Osteoblast (primary cell): ENCODE measurements around the gene TBC1D24. TPM values are rescaled to one million over a fixed set of nuclear protein-coding genes. Genes with fewer than 3 reads are reported as not detected.

Experiments
- DNase-seq: peaks from one replicate; pipeline ENCODE4 v3.0.0; 2011; ENCODE audit warnings: low spot score, mixed read lengths; ENCODE audit not compliant: insufficient read length; ENCODE audit errors: missing footprints
- H2AFZ ChIP-seq: 2 replicates; pipeline ENCODE4 v1.6.0; 2011; ENCODE audit warnings: mild to moderate bottlenecking, low read length
- H3K27ac ChIP-seq: 2 replicates; pipeline ENCODE4 v1.5.1; 2011; ENCODE audit warnings: mild to moderate bottlenecking, low read depth, low read length, moderate library complexity
- H3K27me3 ChIP-seq: 2 replicates; pipeline ENCODE4 v1.6.0; 2012; ENCODE audit warnings: mild to moderate bottlenecking, control low read depth, inconsistent platforms, low read length, moderate library complexity; ENCODE audit not compliant: insufficient read depth
- H3K36me3 ChIP-seq: 2 replicates; pipeline ENCODE4 v1.5.1; 2011; ENCODE audit warnings: mild to moderate bottlenecking, low read length, control low read depth, moderate library complexity; ENCODE audit not compliant: insufficient read depth
- H3K4me1 ChIP-seq: 2 replicates; pipeline ENCODE4 v1.5.1; 2011; ENCODE audit warnings: mild to moderate bottlenecking, low read length, control low read depth, moderate library complexity; ENCODE audit not compliant: insufficient read depth
- H3K4me2 ChIP-seq: 2 replicates; pipeline ENCODE4 v1.6.0; 2011; ENCODE audit warnings: mild to moderate bottlenecking, low read length; ENCODE audit not compliant: insufficient read depth
- H3K4me3 ChIP-seq: fragments of 200-600 bp; sonication (generic); 3 replicates; pipeline ENCODE4 v1.5.1; 2012; ENCODE audit warnings: mild to moderate bottlenecking, low read length, inconsistent platforms; ENCODE audit not compliant: insufficient read depth
- H3K79me2 ChIP-seq: 2 replicates; pipeline ENCODE4 v1.6.0; 2012; ENCODE audit warnings: mild to moderate bottlenecking, low read length, control low read depth, inconsistent platforms; ENCODE audit not compliant: insufficient read depth
- H3K9me3 ChIP-seq: 2 replicates; pipeline ENCODE4 v1.5.1; 2011; ENCODE audit warnings: low read depth, low read length, control low read depth
- H4K20me1 ChIP-seq: 2 replicates; pipeline ENCODE4 v1.6.0; 2012; ENCODE audit warnings: mild to moderate bottlenecking, low read length, control low read depth; ENCODE audit not compliant: insufficient read depth
- total RNA-seq: library from RNA; depleted of rRNA; stranded (reverse); fragments of >200 nt; gene quantifications from 2 replicates; pipeline ENCODE4 v1.2.3, GENCODE V29; 2012
- TF ChIP-seq, protein P1 (sequence below): IDR thresholded peaks from 2 replicates; pipeline ENCODE4 v1.5.1; 2011; ENCODE audit warnings: mild to moderate bottlenecking, low read depth, low read length, moderate library complexity; ENCODE audit errors: extremely low read depth

TBC1D24 gene
- total RNA-seq, 1 donor = 16.6 TPM

DNA sequence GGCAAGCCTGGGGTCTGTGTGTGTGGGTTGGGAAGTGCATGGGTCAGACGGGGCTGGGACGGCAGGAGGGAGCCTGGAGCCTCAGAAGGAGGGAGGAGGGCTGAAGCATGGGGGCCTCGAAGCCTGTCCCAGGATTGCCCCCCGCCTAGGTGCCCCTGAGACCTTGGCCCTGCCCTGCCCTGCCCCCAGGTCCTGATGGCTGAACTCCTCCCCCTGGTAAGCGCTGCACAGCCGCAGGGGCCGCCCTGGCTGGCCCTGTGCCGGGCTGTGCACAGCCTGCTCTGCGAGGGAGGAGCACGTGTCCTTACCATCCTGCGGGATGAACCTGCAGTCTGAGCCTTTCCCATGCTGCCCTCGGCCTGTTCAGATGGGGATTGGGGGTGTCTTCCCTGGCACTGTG lies 10.6 kb upstream of the TBC1D24 start:
- no peak overlapping the region for H3K4me3 ChIP-seq
- no peaks in the 10 kb centered on the region for H3K27me3 ChIP-seq
- DNase-seq = no peak
- H3K4me1 ChIP-seq = peaks cover 16% of the 10 kb centered on the region
- no peaks in the 10 kb centered on the region for H3K79me2 ChIP-seq
- no peak overlapping the region for H3K27ac ChIP-seq
- H2AFZ ChIP-seq = no peak overlapping the region
- no peaks in the 10 kb centered on the region for H4K20me1 ChIP-seq
- no peaks in the 10 kb centered on the region for H3K36me3 ChIP-seq
- H3K9me3 ChIP-seq = no peaks in the 10 kb centered on the region
- TF ChIP-seq, protein P1, sequence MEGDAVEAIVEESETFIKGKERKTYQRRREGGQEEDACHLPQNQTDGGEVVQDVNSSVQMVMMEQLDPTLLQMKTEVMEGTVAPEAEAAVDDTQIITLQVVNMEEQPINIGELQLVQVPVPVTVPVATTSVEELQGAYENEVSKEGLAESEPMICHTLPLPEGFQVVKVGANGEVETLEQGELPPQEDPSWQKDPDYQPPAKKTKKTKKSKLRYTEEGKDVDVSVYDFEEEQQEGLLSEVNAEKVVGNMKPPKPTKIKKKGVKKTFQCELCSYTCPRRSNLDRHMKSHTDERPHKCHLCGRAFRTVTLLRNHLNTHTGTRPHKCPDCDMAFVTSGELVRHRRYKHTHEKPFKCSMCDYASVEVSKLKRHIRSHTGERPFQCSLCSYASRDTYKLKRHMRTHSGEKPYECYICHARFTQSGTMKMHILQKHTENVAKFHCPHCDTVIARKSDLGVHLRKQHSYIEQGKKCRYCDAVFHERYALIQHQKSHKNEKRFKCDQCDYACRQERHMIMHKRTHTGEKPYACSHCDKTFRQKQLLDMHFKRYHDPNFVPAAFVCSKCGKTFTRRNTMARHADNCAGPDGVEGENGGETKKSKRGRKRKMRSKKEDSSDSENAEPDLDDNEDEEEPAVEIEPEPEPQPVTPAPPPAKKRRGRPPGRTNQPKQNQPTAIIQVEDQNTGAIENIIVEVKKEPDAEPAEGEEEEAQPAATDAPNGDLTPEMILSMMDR = no peak
- no peak overlapping the region for H3K4me2 ChIP-seq

DNA sequence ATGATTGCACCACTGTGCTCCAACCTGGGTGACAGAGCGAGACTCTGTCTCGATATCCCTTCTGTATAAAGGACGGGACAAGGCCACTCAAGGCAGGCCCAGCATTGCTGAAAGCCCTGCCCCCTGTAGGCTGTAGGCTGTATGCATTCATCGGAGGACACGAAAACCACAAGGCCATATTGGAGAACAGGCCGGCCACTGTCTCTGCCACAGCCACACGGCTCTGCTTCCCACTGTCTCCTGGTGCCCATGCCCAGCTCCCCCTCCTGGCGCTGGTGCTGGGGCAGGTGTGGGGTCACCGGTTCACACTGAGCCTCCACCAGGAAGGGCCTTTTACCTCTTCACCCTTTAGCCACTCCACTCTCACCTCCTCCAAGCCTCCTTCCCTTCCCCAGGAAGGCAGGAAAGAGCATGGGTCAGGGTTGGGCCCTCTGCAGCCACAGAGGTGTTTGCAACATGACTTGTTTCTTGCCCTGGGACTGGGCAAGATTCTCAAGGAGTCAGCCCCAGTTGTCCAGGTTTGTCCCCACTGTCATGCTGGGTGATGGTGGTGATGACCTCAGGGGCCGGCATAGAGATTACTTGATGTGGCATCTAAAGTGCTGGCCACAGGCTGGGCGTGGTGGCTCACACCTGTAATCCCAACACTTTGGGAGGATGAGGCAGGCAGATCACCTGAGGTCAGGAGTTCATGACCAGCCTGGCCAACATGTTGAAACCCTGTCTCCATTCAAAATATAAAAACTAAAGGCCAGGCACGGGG lies 9.1 kb upstream of the TBC1D24 start:
- Histone ChIP-seq H3K27me3 (no peaks in the 10 kb centered on the region), H3K79me2 (no peaks in the 10 kb centered on the region), H3K36me3 (no peaks in the 10 kb centered on the region), H3K27ac (no peak overlapping the region), H3K4me2 (no peak overlapping the region), H4K20me1 (no peaks in the 10 kb centered on the region), H3K4me3 (no peak overlapping the region), H3K4me1 (peaks cover 8% of the 10 kb centered on the region), H3K9me3 (no peaks in the 10 kb centered on the region), H2AFZ (no peak overlapping the region)
- DNase-seq = no peak
- TF ChIP-seq, protein P1 = peak; percentile 35

DNA sequence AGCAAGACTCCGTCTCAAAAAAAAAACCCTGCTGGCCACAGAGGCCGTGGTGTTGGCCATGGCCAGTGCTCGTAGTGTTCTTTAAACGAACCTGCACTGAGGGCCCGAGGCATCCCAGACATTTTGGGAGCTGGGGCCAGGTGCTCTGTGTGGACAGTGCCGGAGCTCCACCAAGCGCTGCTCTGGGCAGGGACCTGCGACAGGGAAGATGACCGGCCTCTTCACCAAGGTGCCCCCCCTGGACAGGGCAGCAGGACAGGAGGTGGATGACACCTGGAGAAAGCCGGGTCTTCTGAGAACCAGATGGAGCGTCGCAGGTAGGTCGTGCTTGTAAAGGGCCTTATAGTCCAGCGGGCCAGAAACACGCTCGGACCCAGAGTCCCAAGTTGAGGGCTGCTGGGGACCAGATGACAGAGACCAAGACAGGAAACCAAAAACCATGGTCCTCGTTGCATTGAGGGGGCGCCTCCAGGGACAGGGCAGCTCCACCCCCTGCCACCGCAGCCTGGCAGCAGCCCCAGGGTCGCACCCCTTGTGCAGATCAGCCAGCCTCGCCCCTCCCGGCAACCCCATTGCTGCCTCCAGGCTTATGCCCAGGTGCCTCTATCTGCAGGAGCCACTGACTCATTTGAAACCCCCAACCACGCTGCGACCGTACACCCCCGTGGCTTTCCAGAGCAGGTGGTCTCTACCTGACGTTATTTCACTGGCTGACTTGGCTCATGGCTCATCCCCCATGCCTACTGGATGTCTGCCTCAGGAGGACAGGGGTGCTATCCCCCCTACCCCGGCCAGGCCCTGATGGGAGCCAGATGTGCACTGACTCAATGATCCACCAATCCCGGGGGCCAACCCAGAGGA lies 8.0 kb upstream of the TBC1D24 start:
- DNase-seq = no peak
- Histone ChIP-seq H3K79me2 (no peaks in the 10 kb centered on the region), H3K27ac (no peak overlapping the region), H3K4me2 (peak overlapping the region; percentile 87), H3K4me1 (peaks cover 8% of the 10 kb centered on the region), H3K9me3 (no peaks in the 10 kb centered on the region), H2AFZ (no peak overlapping the region), H3K27me3 (no peaks in the 10 kb centered on the region), H3K4me3 (peak overlapping the region; percentile 71), H3K36me3 (no peaks in the 10 kb centered on the region), H4K20me1 (no peaks in the 10 kb centered on the region)
- TF ChIP-seq, protein P1 = no peak
